RCC 7860 (cell line): ENCODE data around the gene GPHB5.
"Not testable (repeated sequence)": the region's sequence is repeated elsewhere in the genome, so short reads cannot be mapped to it uniquely, and the experiment has no call there.

Experiments
- DNase-seq: peaks from one replicate; pipeline ENCODE4 v3.0.0-alpha.2; 2015; ENCODE audit warnings: low spot score
- FAIRE-seq: peaks from 2 replicates; lab custom pipeline; 2012; peaks lifted over from hg19 to GRCh38; lab: Jason Lieb, UNC

Gene GPHB5, protein sequence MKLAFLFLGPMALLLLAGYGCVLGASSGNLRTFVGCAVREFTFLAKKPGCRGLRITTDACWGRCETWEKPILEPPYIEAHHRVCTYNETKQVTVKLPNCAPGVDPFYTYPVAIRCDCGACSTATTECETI

GRCh38 chr14:63318835-63319234 is at the start of gene GPHB5:
TSS of gene GPHB5 (minus strand) at chr14:63318935. CDS start at chr14:63317849, 1,086 bp downstream.
- no peak for FAIRE-seq
- no peak for DNase-seq

DNA sequence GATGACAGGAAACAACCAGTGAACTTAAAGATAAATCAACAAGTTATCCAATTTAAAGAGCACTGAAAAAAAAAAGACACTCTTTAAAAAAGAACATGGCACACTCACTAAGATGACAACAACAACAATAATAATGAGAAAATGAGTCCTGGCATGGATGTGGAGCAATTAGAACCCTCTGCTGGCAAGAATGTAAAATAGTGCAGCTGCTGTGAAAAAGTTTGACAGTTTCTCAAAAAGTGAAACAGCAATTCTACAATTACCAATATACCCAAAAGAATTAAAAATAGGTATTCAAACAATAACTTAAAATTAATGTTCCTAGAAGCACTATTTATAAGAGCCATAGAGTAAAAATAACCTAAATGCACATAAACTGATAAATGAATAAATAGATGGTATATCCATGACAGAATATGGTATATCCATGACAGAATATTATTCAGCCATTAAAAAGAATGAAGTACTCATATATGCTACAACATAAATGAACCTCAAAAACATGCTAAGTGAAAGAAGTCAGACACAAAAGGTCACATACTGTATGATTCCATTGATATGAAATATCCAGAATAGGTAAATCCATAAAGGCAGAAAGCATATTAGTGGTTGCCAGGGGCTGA is 49.1 kb upstream of the GPHB5 start:
- no peak for FAIRE-seq
- DNase-seq, result no peak

DNA sequence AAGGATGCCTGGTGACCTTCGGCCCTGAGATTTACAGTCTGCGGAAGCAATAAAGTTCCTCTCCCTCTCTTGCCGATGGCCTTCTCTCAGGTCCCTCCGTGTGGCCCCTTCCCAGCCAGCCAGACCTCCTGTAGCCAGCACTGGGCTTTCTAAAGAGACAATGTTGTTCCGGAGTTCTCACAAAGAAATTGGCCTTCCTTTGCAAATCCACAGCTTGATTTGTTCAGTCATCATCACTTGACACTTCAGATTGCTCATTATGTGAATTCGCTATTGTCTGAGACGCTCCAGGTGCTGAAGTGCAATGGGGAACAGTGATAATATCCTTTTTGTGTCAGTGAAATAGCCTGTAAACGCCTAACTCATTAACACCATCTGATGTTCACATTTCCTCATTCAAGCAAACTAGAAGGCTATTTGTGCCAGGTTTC is 43.7 kb upstream of the GPHB5 start:
- FAIRE-seq, result no peak
- DNase-seq, result no peak

DNA sequence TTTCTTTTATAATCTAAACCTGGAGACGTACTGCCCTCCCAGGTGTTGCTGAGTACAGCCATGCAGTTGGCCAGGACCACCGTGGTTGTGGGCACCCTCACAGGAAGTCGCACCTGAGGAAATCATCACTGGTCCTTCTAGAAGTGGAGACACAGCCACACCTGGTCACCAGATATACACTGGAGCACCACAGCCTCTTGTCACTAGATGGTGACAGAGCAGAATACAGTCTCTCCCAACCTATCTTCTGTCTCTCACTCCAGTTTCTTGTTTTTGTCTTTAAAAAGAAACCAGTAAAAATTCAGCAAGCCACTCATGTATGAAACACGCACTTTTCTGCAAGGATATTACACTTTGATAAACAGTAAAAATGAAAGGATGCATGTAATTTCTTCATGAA is 43.1 kb upstream of the GPHB5 start:
- FAIRE-seq, result no peak
- DNase-seq, result no peak

- FAIRE-seq (no peak), DNase-seq (no peak)
Measured at GRCh38 chr14:63357841-63358240, 39.1 kb upstream of the GPHB5 start.

DNA sequence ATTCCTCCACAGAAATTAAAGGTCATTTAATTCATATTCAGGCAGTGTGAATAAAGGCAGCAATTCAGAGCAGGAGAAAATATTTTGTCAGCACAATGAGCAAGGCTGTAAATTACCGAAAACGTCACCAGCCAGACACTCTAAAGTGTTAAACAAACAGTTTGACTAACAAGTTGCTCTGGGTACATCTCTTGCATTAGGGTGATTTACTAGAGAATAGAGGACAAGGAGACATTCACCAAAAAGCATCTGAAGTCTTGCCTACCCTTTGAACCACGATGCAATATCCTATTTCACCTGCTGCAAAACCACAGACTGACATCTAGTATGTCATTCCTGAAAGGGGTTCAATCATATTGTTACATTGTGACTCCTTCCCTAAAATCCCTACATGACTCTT is 27.1 kb upstream of the GPHB5 start:
- FAIRE-seq (no peak), DNase-seq (no peak)

- no peak for FAIRE-seq
- no peak for DNase-seq
Measured at GRCh38 chr14:63344336-63344735, 25.6 kb upstream of the GPHB5 start.

DNA sequence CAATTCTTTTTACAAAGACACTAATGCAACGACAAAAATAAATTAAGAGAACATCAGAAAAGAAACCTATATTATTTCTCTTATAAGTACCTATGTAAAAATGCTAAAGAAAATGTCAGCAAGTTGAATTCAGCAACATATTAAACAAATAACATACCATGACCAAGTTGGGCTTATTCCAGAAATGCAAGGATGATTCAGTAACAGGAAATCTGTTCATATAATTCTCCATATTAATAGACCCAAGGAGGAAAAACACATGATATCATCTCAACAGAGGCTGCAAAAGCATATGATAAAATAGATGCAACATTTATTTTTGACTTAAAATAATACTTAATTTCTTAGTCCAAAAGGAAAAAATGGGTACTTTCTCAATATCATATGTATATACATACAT is 25.1 kb upstream of the GPHB5 start:
- DNase-seq, result no peak
- FAIRE-seq, result no peak

DNA sequence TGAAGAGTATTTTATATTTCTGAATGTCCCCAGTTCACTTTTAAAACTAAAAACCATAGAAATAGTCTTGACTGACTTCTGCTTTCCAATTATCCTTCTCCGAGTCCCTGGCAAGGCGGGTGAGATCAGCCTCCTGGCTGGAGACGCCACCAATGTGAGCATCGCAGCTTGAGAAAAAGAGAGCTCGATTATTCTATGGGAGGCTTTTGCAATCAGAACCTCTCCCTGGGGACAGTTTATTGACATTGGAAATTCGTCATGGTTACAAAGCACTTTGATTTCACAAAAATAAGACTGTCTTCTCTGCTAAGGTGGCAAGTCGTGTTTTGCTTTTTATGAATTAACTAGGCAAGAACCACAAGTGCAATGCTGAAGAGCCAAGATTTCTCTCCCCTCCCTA is 23.6 kb upstream of the GPHB5 start:
- FAIRE-seq (no peak), DNase-seq (no peak)

- DNase-seq (no peak), FAIRE-seq (no peak)
Measured at GRCh38 chr14:63328787-63329737, 10.3 kb upstream of the GPHB5 start.

DNA sequence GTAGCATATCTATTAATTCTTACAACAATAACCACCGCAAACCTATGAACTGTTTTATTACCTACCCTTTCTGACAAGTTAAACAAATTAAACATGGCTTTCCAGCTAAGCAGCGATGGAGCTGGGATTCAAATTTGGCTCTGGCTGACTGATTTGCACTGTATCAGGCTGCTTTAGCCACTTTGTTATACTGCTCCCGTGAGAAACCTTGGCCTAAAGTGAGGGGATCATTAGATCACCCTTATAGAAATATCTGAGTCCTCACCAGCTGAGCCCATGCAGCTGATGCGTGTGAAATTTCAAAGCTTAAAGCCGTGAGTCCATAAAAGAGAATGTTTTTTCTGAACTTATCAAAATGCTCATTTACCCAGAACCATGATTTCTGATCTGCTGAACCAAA is 8.1 kb upstream of the GPHB5 start:
- FAIRE-seq (no peak), DNase-seq (no peak)

DNA sequence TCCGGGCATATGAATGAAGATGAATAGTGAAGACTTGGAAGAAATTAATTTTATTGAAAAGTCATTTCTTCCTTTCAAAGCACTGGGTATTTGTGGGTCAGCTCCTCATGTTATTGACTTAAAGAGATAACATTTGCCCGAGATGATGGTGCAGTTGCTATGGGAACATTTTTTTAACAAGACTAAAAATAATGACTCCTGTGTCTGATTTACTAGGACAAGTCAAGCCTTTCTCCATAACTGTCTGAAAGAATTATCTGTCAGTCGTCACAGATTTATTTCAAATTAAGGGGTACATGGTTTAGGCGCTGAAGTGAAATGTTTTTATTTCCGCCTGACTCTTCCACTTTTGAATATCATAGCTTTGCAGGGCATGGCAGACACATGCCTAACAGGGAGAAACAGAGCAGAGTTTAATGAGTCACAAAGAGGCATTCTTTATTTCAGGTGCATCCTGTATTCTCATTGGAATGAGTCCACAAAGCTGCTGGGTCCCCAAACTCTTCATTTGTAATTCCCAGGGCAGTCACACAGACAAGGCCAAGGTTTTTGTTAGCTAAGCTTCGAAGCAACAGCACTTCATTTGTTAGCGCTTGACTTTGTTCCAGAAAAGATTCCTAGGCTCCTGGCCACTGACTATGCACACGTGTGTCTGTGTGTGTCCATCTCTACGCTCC is 4.3 kb upstream of the GPHB5 start:
- FAIRE-seq, result no peak
- no peak for DNase-seq

DNA sequence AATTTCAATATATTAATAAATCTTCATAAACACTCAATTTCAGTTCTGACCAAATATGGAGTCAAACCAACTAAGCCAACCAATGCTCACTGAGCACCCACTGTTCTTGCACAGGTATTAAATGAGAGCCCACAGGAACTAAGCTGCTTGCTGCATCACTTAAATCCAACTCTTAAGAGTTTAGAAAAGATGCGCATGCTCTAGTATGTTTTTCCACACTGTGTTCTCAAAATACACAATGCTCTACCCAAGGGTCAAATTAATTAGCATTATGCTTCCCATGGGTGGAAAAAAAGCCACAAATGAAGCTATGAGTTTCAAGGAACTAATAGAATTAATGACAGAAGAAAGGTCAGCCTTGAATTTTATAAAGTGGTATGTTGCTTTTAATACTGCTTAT is 3.7 kb upstream of the GPHB5 start:
- FAIRE-seq (no peak), DNase-seq (no peak)

GRCh38 chr14:63308723-63309317 is 9.9 kb downstream of the GPHB5 start:
- no peak for DNase-seq

DNA sequence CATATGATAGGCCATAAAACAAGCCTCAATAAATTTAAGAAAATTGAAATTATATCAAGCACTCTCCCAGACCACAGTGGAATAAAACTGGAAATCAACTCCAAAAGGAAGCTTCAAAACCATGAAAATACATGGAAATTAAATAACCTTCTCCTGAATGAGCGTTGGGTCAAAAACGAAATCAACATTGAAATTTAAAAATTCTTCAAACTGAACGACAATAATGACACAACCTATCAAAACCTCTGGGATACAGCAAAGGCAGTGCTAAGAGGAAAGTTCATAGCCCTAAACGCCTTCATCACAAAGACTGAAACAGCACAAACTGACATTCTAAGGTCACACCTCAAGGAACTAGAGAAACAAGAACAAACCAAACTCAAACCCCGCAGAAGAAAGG is 14.3 kb downstream of the GPHB5 start:
- FAIRE-seq, DNase-seq: not testable (repeated sequence)

More at GRCh38 chr14:63308723-63309317, 9.9 kb downstream of the GPHB5 start:
- no peak for FAIRE-seq

GRCh38 chr14:63301891-63302534 is 16.7 kb downstream of the GPHB5 start:
- FAIRE-seq, result no peak

DNA sequence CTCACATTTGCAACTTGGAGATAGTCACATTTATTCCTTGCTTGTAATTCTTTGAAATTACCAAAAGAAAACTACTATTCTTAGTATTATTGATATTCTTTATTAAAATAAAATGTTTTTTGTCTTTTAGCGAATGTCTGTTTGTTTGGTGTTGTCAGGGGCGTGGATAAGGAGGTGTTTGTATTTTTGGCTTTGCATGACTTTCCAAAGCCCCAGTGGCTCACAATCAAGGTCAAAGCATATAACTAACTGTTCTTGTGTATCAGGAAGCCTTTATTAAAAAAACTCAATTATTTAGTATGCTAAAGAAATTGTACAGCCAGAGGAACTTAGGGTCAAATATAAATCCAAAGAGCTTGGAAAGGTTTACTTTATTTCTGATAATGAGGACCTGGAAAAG is 17.9 kb downstream of the GPHB5 start:
- DNase-seq (no peak), FAIRE-seq (no peak)

More at GRCh38 chr14:63301891-63302534, 16.7 kb downstream of the GPHB5 start:
- no peak for DNase-seq

DNA sequence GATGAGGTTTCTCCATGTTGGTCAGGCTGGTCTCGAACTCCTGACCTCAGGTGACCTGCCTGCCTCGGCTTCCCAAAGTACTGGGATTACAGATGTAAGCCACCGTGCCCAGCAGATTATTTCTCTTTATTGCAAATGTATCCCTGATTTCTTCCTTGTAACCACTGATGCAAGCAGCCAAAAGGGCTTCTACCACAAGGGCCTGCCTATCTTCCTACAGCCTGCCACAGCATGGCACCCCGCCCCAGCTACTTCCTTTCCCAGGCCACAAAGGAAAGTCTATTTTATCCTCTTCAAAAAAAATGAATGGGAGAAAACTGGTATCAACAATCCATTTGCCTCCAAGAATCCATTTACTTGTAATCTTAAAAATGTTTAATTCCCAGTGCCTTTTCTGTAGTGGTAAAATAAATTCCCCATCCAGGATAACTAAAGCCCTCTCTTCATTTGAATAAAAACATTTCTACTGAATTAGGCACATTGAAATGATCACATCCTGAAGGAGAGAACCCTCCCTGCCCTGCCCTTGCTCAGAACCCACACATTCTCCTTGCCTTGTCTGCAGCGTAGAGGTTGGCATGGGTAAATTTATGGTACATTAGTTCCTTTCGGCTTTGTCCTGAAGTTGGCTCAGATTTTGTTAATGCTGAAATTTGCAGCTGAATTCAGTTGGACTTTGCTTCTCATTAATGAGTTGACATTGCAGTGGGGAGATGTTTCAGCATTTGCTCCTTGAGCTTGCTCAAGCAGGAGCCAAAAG is 19.2 kb downstream of the GPHB5 start:
- FAIRE-seq (no peak), DNase-seq (no peak)

DNA sequence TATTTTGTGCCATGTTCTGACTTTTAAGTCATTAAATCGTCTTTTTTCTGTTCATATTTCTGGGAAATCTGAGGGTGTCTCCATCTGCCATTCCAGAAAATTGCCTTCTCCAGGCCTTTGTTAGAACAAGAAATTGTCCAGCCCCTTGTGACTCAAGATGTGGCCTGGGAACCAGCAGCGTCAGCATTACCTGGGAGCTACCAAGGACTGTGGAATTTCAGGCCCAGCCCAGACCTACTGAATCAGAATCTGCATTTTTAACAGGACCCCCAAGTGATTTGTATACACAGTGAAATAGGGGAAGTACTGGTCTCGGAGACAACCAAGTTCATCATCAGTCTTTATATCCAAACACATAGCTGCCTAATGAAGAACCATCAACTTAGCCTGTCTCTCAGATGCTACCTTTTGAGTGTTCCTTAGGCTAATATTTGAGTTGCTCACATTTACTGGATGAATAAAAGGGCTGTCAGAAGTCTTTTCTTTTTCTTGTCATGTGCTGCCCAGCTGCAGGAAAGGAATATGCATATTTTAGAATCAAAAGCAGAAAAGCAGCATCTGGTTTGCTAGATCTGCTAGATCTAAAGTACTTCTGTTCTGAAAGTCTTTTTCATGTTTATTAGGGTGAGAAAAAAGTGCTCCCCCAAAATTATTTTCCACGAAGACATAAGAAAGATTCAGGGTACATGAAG is 21.2 kb downstream of the GPHB5 start:
- FAIRE-seq (no peak), DNase-seq (no peak)
